Dendritic cell treated with granulocyte-macrophage colony-stimulating factor and Interleukin-4, amounts not matched to agents 40 ng/mL and 50 ng/mL, for 4 days (primary cell): ENCODE measurements around the gene FBP1.
"Not testable (repeated sequence)": the region's sequence is repeated elsewhere in the genome, so short reads cannot be mapped to it uniquely, and the experiment has no call there.

Experiments used
- H3K27ac Mint-ChIP-seq: one replicate; pipeline ENCODE4 v1.8.0; 2022; ENCODE audit warnings: mild to moderate bottlenecking, mixed read lengths
- H3K27me3 Mint-ChIP-seq: one replicate; pipeline ENCODE4 v1.8.0; 2022; ENCODE audit warnings: mild to moderate bottlenecking, mixed read lengths
- H3K36me3 Mint-ChIP-seq: one replicate; pipeline ENCODE4 v1.8.0; 2022; ENCODE audit warnings: low read depth, mixed read lengths
- H3K4me1 Mint-ChIP-seq: one replicate; pipeline ENCODE4 v1.8.0; 2022; ENCODE audit warnings: low read depth, mixed read lengths
- H3K4me3 Mint-ChIP-seq: one replicate; pipeline ENCODE4 v1.8.0; 2022; ENCODE audit warnings: mild to moderate bottlenecking, moderate library complexity, mixed read lengths
- H3K9me3 Mint-ChIP-seq: one replicate; pipeline ENCODE4 v1.8.0; 2022; ENCODE audit warnings: mixed read lengths
- intact Hi-C: fragments of 100-400 bp; cut with micrococcal nuclease; formaldehyde crosslinking; loops from one replicate; pipeline ENCODE4 v1.15.0; 2022

FBP1 gene

DNA sequence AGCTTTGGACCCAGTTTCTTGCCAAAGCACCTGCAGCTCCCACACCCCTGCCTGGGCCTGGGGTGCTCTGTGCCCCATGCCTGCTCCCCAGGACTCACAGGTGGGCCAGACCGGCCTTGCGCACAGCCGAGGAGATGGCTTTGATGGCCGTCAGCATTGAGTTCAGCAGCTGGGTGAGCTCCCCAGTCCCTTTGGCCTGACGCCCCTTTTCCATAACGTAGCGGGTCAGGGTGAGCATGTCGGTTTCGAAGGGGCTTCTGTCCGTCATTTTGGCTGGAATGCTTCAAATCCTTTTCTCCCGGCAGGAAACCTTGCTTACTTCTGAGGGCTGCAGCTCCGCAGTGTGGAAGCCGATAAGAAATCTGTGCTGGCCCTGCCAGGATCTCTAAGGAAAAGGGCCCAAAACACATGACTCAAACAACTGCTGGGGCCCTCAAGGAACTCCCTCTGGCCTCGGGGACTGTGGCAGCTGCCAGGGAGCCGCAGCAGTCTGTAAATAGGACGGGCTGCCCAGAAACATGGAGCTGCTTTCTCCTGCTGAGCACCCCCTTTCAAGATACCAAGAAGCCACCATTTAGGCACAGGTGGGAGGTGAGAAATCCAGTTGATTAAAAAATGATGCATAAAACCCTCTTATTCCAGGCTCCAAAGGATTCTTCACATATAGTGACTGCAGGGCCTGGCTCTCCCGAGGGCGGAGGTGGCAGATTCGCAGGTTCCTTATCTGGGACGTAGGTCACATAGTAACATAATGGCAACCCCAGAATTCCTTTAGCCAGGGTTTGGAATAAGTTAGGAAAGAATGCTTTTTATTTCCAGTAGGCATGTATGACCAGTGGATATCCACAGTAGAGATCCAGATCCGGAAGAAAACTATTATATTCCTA is 45.6 kb downstream of the FBP1 start, which contains the start of gene FBP2:
TSS of gene FBP2 (minus strand) at position 366 of the 887 bp plus-strand sequence. CDS start at position 268, 98 bp downstream.
- H3K4me1 Mint-ChIP-seq = peaks cover 12% of the 10 kb centered on the region
- H3K9me3 Mint-ChIP-seq = no peaks in the 10 kb centered on the region
- no peak within 1 kb of the TSS for H3K27ac Mint-ChIP-seq
- H3K27me3 Mint-ChIP-seq = peaks cover 36% of the 10 kb centered on the region
- H3K36me3 Mint-ChIP-seq = no peaks in the 10 kb centered on the region
- no peak within 1 kb of the TSS for H3K4me3 Mint-ChIP-seq
- intact Hi-C loops = no loop called here

DNA sequence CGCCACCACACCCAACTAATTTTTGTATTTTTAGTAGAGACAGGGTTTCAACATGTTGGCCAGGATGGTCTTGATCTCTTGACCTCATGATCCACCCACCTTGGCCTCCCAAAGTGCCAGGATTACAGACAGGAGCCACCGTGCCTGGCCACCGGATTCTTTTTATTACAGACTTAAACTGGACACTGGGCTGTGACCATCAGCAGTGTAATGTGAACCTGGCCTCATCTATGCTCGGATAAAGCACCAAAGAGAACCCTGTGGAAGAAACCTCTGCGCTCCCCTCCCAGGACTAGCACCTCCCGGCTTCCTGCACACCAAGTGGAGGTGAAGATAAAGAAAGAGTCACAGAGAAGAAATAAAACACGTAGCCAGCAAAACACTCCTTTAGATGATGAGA is 46.6 kb downstream of the FBP1 start:
- H3K9me3 Mint-ChIP-seq, H3K4me3 Mint-ChIP-seq, H3K36me3 Mint-ChIP-seq, H3K27ac Mint-ChIP-seq, intact Hi-C loops: not testable (repeated sequence)
- peaks cover 41% of the 10 kb centered on the region for H3K27me3 Mint-ChIP-seq
- peaks cover 12% of the 10 kb centered on the region for H3K4me1 Mint-ChIP-seq

DNA sequence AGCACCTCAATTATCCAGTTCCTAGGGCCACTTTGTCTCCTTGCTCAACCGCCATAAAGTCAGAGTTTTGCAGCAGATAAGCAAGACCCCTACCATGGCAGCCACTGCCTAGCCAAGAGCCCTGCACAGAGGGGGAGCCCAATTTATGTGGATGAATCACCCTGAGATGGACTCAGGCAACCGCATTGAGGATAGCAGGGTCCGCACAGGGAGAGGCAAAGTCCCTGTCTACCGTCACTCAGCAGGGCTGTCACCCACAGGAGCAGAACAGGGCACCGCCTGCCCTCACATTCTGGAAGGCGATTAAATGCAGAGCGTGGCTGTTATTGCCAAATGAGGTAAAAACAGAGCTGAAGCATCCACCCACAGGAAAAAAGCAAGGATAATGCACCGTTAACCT is 47.4 kb downstream of the FBP1 start:
- peaks cover 17% of the 10 kb centered on the region for H3K4me1 Mint-ChIP-seq
- no peaks in the 10 kb centered on the region for H3K36me3 Mint-ChIP-seq
- intact Hi-C loops = no loop called here
- H3K27ac Mint-ChIP-seq = no peak overlapping the region
- peaks cover 42% of the 10 kb centered on the region for H3K27me3 Mint-ChIP-seq
- H3K4me3 Mint-ChIP-seq = no peak overlapping the region
- H3K9me3 Mint-ChIP-seq = no peaks in the 10 kb centered on the region

DNA sequence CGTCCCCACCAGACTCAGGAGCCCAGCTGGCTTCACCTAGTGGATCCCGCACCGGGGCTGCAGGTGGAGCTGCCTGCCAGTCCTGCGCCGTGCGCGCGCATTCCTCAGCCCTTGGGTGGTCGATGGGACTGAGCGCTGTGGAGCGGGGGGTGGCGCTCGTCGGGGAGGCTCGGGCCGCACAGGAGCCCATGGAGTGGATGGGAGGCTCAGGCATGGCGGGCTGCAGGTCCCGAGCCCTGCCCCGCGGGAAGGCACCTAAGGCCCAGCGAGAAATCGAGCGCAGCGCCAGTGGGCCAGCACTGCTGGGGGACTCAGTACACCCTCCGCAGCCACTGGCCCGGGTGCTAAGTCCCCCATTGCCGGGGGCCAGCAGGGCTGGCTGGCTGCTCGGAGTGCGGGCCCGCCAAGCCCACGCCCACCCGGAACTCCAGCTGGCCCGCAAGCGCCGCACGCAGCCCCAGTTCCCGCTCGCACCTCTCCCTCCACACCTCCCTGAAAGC is 48.2 kb downstream of the FBP1 start:
- peaks cover 41% of the 10 kb centered on the region for H3K27me3 Mint-ChIP-seq
- H3K36me3 Mint-ChIP-seq, intact Hi-C loops, H3K27ac Mint-ChIP-seq, H3K9me3 Mint-ChIP-seq, H3K4me3 Mint-ChIP-seq: not testable (repeated sequence)
- peaks cover 21% of the 10 kb centered on the region for H3K4me1 Mint-ChIP-seq

DNA sequence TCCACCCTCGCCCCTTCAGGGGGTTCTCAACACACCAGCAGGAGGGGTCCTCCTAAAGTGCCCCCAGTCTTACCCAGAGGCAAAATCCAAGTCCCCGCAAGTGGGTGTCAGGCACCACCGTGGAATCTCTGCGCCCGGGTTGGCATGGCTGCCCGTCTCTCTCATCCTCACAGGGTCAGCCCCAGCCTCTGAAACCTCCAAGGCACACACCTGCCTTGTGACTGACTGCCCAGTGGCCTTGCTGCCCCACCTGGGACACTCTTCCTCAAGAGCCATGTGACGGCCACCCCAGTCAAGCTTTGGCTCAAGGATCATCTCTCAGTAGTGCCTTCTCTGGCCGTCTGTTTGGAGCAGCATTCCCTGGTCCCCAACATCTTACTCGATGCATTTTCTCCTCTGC is 50.6 kb downstream of the FBP1 start:
- no peak overlapping the region for H3K4me3 Mint-ChIP-seq
- H3K27me3 Mint-ChIP-seq = peaks cover 42% of the 10 kb centered on the region
- H3K9me3 Mint-ChIP-seq = no peaks in the 10 kb centered on the region
- intact Hi-C loops = no loop called here
- peaks cover 12% of the 10 kb centered on the region for H3K4me1 Mint-ChIP-seq
- H3K27ac Mint-ChIP-seq = no peak overlapping the region
- H3K36me3 Mint-ChIP-seq = no peaks in the 10 kb centered on the region

DNA sequence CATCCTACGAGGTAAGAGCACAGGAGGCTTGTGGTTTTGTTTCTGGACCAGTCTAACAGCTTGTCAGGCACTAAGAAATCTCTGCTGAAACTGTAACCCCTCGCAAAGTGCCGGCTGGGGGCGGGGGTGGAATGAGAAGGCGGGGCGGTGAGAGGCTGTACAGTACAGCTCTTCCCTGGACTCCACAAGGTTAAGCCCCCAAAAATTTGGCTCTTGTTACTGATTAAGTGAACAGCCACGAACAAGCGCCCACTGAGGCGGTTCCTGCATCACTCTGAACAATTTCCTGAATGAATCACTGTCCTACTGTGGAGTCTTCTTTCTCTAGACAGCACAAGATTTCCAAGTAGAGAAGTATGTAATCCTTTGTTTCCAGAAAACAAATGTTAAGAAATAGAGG is 52.5 kb downstream of the FBP1 start:
- H3K9me3 Mint-ChIP-seq = no peaks in the 10 kb centered on the region
- H3K27me3 Mint-ChIP-seq = peaks cover 30% of the 10 kb centered on the region
- H3K4me3 Mint-ChIP-seq = no peak overlapping the region
- intact Hi-C loops = no loop called here
- peaks cover 12% of the 10 kb centered on the region for H3K4me1 Mint-ChIP-seq
- no peak overlapping the region for H3K27ac Mint-ChIP-seq
- no peaks in the 10 kb centered on the region for H3K36me3 Mint-ChIP-seq

DNA sequence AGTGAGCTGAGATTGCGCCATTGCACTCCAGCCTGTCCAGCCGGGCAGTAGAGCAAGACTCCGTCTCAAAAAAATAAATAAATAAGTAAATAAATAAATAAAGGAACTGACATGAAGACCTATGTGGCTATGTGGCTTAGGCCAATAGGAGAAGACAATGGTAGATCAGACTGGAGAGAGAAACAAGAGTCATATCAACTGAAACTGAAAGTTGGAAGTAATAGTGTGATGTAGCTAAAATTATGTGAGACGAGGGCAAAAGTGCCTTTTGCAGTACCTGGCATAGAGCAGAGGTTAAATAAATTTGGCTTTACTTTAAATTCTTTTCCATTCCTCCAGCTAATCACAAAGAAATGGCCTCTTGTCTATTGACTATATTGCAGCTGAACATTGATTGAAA is 53.0 kb downstream of the FBP1 start:
- H3K27me3 Mint-ChIP-seq = peaks cover 26% of the 10 kb centered on the region
- H3K9me3 Mint-ChIP-seq = no peaks in the 10 kb centered on the region
- peaks cover 12% of the 10 kb centered on the region for H3K4me1 Mint-ChIP-seq
- no peak overlapping the region for H3K4me3 Mint-ChIP-seq
- no peaks in the 10 kb centered on the region for H3K36me3 Mint-ChIP-seq
- intact Hi-C loops = no loop called here
- H3K27ac Mint-ChIP-seq = no peak overlapping the region

DNA sequence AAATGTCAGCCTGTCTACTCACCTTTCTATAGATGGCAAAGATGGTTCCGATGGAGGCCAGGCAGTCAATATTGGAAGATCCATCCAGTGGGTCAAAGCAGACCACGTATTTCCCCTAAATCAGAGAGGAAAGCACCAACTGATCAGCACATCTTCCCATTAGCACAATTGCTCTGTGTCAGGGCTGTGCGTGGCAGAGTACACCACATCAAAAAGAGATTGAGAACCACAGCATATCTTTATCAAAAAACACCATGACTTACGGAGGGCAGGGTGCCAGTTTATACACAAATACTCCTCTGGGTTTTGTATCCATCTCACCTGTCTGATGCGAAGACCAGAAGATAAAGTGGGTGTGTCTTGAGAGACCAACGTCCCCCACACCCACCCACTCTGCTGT is 54.8 kb downstream of the FBP1 start:
- no peak overlapping the region for H3K4me3 Mint-ChIP-seq
- no peaks in the 10 kb centered on the region for H3K36me3 Mint-ChIP-seq
- H3K9me3 Mint-ChIP-seq = no peaks in the 10 kb centered on the region
- H3K27ac Mint-ChIP-seq = no peak overlapping the region
- intact Hi-C loops = no loop called here
- peaks cover 19% of the 10 kb centered on the region for H3K27me3 Mint-ChIP-seq
- peaks cover 12% of the 10 kb centered on the region for H3K4me1 Mint-ChIP-seq

DNA sequence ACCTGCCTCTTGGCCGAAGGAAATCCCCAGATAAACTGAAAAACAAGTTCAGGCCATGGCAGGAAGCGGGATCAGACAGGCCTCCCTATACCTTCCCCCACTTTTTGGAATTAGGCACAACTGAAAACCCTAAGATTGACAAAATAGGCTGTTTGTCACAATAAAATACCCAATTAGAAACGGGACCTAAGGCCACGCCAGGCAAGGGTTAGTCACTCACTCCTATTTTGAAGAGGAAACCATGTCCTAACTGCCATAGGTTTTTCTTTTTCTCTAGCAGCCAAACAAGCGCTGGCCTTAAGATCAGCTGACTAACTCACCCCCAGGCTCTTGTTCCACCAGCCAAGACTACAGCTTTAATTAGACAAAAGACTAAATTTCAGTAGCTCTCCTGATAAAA is 57.6 kb downstream of the FBP1 start:
- H3K27ac Mint-ChIP-seq = no peak overlapping the region
- no peaks in the 10 kb centered on the region for H3K9me3 Mint-ChIP-seq
- H3K27me3 Mint-ChIP-seq = peaks cover 3% of the 10 kb centered on the region
- H3K4me3 Mint-ChIP-seq = no peak overlapping the region
- intact Hi-C loops = no loop called here
- no peaks in the 10 kb centered on the region for H3K36me3 Mint-ChIP-seq
- H3K4me1 Mint-ChIP-seq = peaks cover 12% of the 10 kb centered on the region

DNA sequence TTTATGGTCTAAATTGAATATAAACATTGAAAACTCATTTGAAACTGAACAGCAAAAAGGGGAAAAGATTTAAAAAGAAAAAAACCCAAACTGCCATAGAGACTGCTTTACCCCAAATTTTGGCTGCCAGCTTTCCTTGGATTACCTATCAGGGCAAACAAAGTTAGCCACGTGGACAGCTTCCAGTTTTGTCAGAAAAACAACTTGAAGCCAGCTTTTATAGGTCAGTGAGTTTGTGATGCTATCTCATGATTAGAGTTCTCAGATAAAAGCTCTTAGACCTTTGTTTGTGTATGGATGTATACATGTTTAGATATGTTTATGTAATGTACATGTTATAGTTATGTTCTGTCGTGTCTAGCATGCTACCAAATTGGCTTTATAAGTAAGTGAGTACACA is 61.7 kb downstream of the FBP1 start:
- no peaks in the 10 kb centered on the region for H3K36me3 Mint-ChIP-seq
- peaks cover 11% of the 10 kb centered on the region for H3K27me3 Mint-ChIP-seq
- H3K9me3 Mint-ChIP-seq = no peaks in the 10 kb centered on the region
- H3K27ac Mint-ChIP-seq = no peak overlapping the region
- H3K4me3 Mint-ChIP-seq = no peak overlapping the region
- H3K4me1 Mint-ChIP-seq = peaks cover 17% of the 10 kb centered on the region
- intact Hi-C loops = no loop called here

DNA sequence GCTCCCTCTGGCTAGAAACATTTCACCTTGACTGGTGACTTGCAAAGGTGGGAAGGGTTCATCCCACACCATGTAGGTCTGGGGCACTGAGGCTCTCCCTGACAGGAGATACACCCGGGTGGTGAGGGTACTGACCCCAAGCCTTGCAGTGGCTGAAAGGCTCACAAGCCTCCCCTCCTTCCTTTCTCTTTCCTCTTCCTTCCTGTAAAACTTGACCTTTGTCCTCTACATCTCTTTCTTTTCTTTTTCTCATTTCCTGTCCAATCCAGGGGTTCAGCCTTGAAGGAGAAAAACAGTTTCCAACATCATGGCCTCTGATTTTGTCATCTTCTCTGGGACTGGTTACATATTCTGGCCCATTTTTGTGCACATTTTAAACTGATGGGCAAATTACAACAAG is 62.3 kb downstream of the FBP1 start:
- intact Hi-C loops = no loop called here
- Mint-ChIP-seq H3K4me1 (peaks cover 17% of the 10 kb centered on the region), H3K9me3 (no peaks in the 10 kb centered on the region), H3K36me3 (no peaks in the 10 kb centered on the region), H3K27me3 (peaks cover 16% of the 10 kb centered on the region), H3K4me3 (no peak overlapping the region), H3K27ac (no peak overlapping the region)

DNA sequence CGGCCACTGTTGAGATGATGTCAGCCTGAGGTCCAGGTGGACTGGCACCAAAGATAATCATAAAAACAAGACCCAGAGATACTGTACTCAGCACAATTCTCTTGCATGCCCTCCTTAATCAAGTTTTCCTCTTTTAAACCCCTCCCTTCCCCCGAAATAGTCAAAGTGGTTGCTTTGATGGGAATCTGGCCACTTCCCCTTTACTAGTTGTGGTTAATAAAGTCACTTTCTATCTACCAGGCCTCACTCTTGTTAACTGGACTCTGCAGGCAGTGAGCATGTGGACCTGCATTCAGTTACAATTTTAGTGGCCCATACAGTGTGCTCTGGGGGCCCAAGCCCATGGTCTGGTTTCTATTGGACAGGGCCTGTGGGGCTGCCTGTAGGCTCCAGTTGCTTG is 63.2 kb downstream of the FBP1 start:
- H3K4me1 Mint-ChIP-seq = peaks cover 17% of the 10 kb centered on the region
- H3K27me3 Mint-ChIP-seq = peaks cover 20% of the 10 kb centered on the region
- no peak overlapping the region for H3K4me3 Mint-ChIP-seq
- no peaks in the 10 kb centered on the region for H3K36me3 Mint-ChIP-seq
- H3K9me3 Mint-ChIP-seq = no peaks in the 10 kb centered on the region
- H3K27ac Mint-ChIP-seq = no peak overlapping the region
- intact Hi-C loops = no loop called here

DNA sequence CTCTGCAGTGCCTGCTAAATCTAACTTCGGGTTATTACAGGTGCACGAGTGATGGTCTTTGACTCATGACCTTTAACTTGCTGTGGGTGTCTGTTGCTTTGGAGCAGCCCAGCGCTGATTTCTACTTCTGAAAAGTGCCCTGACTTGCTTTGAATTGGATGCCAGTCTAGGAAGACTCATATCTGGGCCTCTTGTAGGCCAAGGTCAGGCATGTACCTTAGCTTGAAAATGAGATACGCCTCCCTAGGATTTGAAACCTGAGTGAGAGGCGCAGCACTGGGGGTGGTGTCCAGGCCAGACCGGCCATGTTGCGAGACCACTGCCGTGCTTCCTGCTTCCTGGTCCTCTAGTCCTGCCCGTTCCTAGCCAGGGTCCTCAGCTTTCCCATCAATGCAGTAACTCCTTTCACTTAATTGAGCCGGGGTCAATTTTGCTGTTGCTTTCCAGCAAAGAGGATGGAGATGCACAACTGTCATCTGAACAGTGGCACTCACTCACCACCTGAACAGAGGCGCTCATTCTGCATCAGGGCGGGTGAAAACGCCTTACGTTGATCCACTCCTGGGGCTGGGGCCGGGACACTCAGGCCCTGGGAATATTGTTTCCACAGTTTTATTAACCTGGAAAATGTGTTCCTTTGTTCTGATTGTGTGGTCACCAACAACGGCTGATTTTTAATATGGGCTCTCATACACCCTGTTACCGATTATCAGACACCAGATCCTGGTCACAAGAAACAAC is 70.2 kb downstream of the FBP1 start:
- intact Hi-C loops = no loop called here
- no peaks in the 10 kb centered on the region for H3K4me1 Mint-ChIP-seq
- no peak overlapping the region for H3K27ac Mint-ChIP-seq
- H3K36me3 Mint-ChIP-seq = no peaks in the 10 kb centered on the region
- no peak overlapping the region for H3K4me3 Mint-ChIP-seq
- peaks cover 22% of the 10 kb centered on the region for H3K27me3 Mint-ChIP-seq
- H3K9me3 Mint-ChIP-seq = no peaks in the 10 kb centered on the region

DNA sequence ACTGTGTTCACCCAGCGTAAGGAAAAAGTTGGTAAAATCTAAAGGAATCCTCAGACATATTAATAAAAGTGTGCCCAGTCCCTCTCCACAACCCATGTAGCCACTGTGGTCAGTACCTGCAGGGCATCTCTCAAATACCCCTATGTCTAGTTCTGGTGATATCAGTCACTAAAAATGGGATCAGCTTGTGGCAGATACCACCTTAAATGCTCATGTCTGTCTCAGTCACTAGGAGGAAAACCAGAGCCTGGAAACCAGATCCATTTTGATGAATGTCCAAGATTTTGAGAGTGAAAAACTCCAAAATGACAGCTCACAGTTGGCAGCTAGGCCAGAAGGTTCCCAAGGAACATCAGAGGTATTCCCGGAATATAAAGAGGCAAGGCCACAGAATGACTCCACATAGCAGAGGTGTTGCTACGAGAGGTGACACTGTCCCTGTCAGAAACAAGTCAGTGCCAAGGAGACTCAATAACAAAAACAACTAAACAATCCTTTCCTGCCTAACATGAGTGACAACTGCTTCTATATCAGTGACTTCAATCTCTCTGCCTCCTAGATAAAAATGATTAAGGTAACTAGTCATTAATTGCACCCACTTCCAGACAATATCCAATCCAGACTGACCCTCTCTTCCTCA is 70.9 kb downstream of the FBP1 start:
- intact Hi-C loops = no loop called here
- peaks cover 1% of the 10 kb centered on the region for H3K4me1 Mint-ChIP-seq
- H3K9me3 Mint-ChIP-seq = no peaks in the 10 kb centered on the region
- H3K36me3 Mint-ChIP-seq = no peaks in the 10 kb centered on the region
- peaks cover 23% of the 10 kb centered on the region for H3K27me3 Mint-ChIP-seq
- no peak overlapping the region for H3K27ac Mint-ChIP-seq
- no peak overlapping the region for H3K4me3 Mint-ChIP-seq
